Measurements from ENCODE around the gene STPG3. TPM values are rescaled to one million over a fixed set of nuclear protein-coding genes. Genes with fewer than 3 reads are reported as not detected.

STPG3 gene
- total and polyA plus RNA-seq, 2 of the 13 experiments (the other 11 are each of a cell fraction or from before 2014, with no cell fraction given), result not detected

- TF ChIP-seq HOXD1 (CRISPR knock-in tag; IDR thresholded peaks at IDR 0.05) (no peak; the same call in 1 of the 2 replicates), ZNF496 (CRISPR knock-in tag; IDR thresholded peaks at IDR 0.05; ENCODE audit: insufficient replicate concordance) (no peak), KLF16 (CRISPR knock-in tag; IDR thresholded peaks at IDR 0.05) (no peak), ZNF615 (CRISPR knock-in tag; IDR thresholded peaks at IDR 0.05; ENCODE audit: borderline replicate concordance) (no peak), ZUFSP (CRISPR knock-in tag; IDR thresholded peaks at IDR 0.05; ENCODE audit: borderline replicate concordance) (no peak), KDM4B (CRISPR knock-in tag; IDR thresholded peaks at IDR 0.05) (0 out of 2 replicates have a peak, but pooled peaks have one; percentile 42), HNRNPUL1 (IDR thresholded peaks at IDR 0.05; ENCODE audit: low read depth, low read length) (no peak), SRSF1 (optimal IDR thresholded peaks at IDR 0.05; ENCODE audit: low read depth, low read length) (peak; percentile 68), HHEX (CRISPR knock-in tag; IDR thresholded peaks at IDR 0.05) (no peak), KIAA2018 (CRISPR knock-in tag; IDR thresholded peaks at IDR 0.05; ENCODE audit: borderline replicate concordance) (no peak), ZNF691 (CRISPR knock-in tag; IDR thresholded peaks at IDR 0.05; ENCODE audit: borderline replicate concordance, low read depth) (peak; percentile 56; the same call in 1 of the 2 replicates), ASH2L (IDR thresholded peaks at IDR 0.05; ENCODE audit: insufficient read length, low read depth, low read length) (no peak), ZNF431 (CRISPR knock-in tag; IDR thresholded peaks at IDR 0.05; ENCODE audit: borderline replicate concordance, low read depth) (0 out of 2 replicates have a peak, but pooled peaks have one; percentile 20), ZNF253 (CRISPR knock-in tag; IDR thresholded peaks at IDR 0.05; ENCODE audit: borderline replicate concordance) (no peak), ZFP36L2 (CRISPR knock-in tag; IDR thresholded peaks at IDR 0.05) (no peak), CAMTA2 (CRISPR knock-in tag; IDR thresholded peaks at IDR 0.05; ENCODE audit: borderline replicate concordance) (no peak), EZH2 (conservative IDR thresholded peaks at IDR 0.05; ENCODE audit: low read depth, low read length) (no peak)
Observed at GRCh38 chr9:137217276-137218211, 33.5 kb upstream of the STPG3 start (continued).

Measured in HepG2 (cell line).